Measurements from ENCODE around the gene TUG1.

DNA sequence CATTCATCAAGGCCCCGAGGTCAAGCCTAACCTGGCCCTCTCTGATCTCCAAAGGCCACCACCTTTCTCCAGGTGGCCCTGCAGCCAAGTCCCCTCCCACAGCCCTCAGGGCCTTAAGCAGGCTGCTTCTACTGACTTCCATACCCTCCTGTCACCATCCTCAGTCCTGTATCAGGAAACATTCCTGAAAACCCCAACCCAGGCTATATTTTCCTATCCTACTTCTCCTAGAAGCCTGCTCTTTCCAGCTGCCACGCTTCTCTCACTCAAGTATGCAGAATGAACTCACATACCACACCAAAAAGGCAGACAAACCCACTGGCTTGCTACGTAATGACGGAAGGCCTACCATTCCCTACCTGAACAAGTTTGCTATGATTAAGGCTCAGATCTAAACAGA is 24.1 kb upstream of the TUG1 start:
- TF ChIP-seq POLR2A (IDR thresholded peaks at IDR 0.05) (no peak), CTCF (IDR thresholded peaks at IDR 0.05) (no peak)
